ENCODE measurements around the gene DNAJB8.

The DNAJB8 gene

DNA sequence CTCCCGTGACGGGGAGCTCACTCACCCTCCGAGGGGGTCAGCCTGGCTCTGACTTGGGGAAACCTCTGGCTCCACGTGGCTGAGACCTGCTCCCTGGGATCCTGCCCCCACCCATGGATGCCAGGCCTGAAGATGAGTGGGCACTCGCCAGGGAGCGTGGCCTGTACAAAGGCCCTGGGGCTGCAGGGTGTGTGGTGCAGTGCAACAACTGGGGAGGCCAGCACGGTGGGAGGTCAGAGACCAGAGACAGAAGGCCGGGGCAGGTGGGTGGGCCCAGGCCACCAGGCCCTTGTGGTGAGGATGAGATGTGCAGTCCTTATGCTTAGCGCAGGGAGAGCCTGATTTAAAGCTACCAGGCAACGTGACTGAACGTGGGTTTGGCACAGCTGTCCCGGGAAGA lies 5.0 kb downstream of the DNAJB8 start:
- Histone ChIP-seq H2BK120ac (ENCODE audit: low read depth, low read length) (no peak overlapping the region), H4K91ac (ENCODE audit: low read depth, low read length, poor library complexity) (no peak overlapping the region), H3K18ac (ENCODE audit: low read length) (peak overlapping the region; percentile 13), H2AK5ac (ENCODE audit: low read depth, low read length) (peak overlapping the region; percentile 45), H3K14ac (ENCODE audit: low read length) (no peak overlapping the region), H4K8ac (ENCODE audit: low read depth, low read length) (no peak overlapping the region), H3K27ac (replicated peaks; ENCODE audit: low read length) (no peak overlapping the region), H2AFZ (ENCODE audit: low read length) (no peak overlapping the region), H2BK15ac (ENCODE audit: low read length) (no peak overlapping the region), H3K36me3 (replicated peaks in 1 of 2; ENCODE audit: control insufficient read depth in 2 of 2, insufficient read depth in 2 of 2, low read length in 2 of 2) (no peaks in the 10 kb centered on the region), H3K27me3 (ENCODE audit: control insufficient read depth in 3 of 3, insufficient read depth in 3 of 3, low read depth in 1 of 3, low read length in 3 of 3) (peaks cover 0 to 80% (median 0%) of the 10 kb centered on the region in 3 experiments), H3K79me1 (ENCODE audit: low read depth, low read length) (no peaks in the 10 kb centered on the region), H3K23ac (ENCODE audit: low read depth, low read length, poor library complexity) (no peak overlapping the region), H3K4ac (ENCODE audit: low read length) (no peak overlapping the region), H3K9me3 (replicated peaks in 1 of 2; ENCODE audit: control insufficient read depth in 2 of 2, insufficient read depth in 1 of 2, low read depth in 1 of 2, low read length in 2 of 2) (no peaks in the 10 kb centered on the region), H3K4me1 (ENCODE audit: control insufficient read depth in 2 of 2, insufficient read depth in 1 of 2, low read depth in 1 of 2, low read length in 2 of 2) (peaks cover 0 to 5% of the 10 kb centered on the region in 2 donors), H3K4me3 (ENCODE audit: low read length in 2 of 2) (no peak overlapping the region), H2BK12ac (ENCODE audit: low read length) (no peak overlapping the region), H3K9ac (ENCODE audit: low read depth, low read length, poor library complexity) (no peak overlapping the region), H2BK5ac (ENCODE audit: low read length) (no peak overlapping the region), H3K4me2 (ENCODE audit: insufficient read depth, low read length, poor library complexity, severe bottlenecking) (no peak overlapping the region)
- WGBS, 2 donors (ENCODE audit: extremely low coverage in 2 of 2, insufficient read length in 2 of 2, insufficient replicate concordance in 1 of 2): no CpG with 5 or more reads among the region's 12 CpGs
- DNase-seq (ENCODE audit: low spot score): no peak

- Histone ChIP-seq H2BK120ac (ENCODE audit: low read depth, low read length) (no peak overlapping the region), H2AFZ (ENCODE audit: low read length) (no peak overlapping the region), H3K9me3 (replicated peaks in 1 of 2; ENCODE audit: control insufficient read depth in 2 of 2, insufficient read depth in 1 of 2, low read depth in 1 of 2, low read length in 2 of 2) (peaks cover 0 to 2% of the 10 kb centered on the region in 2 donors), H3K23ac (ENCODE audit: low read depth, low read length, poor library complexity) (no peak overlapping the region), H2AK5ac (ENCODE audit: low read depth, low read length) (peak overlapping the region; percentile 95), H3K79me1 (ENCODE audit: low read depth, low read length) (no peaks in the 10 kb centered on the region), H2BK15ac (ENCODE audit: low read length) (peak overlapping the region; percentile 38), H3K4me2 (ENCODE audit: insufficient read depth, low read length, poor library complexity, severe bottlenecking) (no peak overlapping the region), H3K18ac (ENCODE audit: low read length) (peak overlapping the region; percentile 52), H3K4me3 (ENCODE audit: low read length in 2 of 2) (no peak overlapping the region), H4K8ac (ENCODE audit: low read depth, low read length) (no peak overlapping the region), H4K91ac (ENCODE audit: low read depth, low read length, poor library complexity) (no peak overlapping the region), H3K9ac (ENCODE audit: low read depth, low read length, poor library complexity) (no peak overlapping the region), H3K27me3 (ENCODE audit: control insufficient read depth in 3 of 3, insufficient read depth in 3 of 3, low read depth in 1 of 3, low read length in 3 of 3) (peaks cover 0 to 80% (median 0%) of the 10 kb centered on the region in 3 experiments), H2BK5ac (ENCODE audit: low read length) (peak overlapping the region; percentile 32), H2BK12ac (ENCODE audit: low read length) (no peak overlapping the region), H3K4me1 (ENCODE audit: control insufficient read depth in 2 of 2, insufficient read depth in 1 of 2, low read depth in 1 of 2, low read length in 2 of 2) (peaks cover 0 to 7% of the 10 kb centered on the region in 2 donors), H3K4ac (ENCODE audit: low read length) (no peak overlapping the region), H3K36me3 (replicated peaks in 1 of 2; ENCODE audit: control insufficient read depth in 2 of 2, insufficient read depth in 2 of 2, low read length in 2 of 2) (no peaks in the 10 kb centered on the region), H3K14ac (ENCODE audit: low read length) (peak overlapping the region; percentile 63), H3K27ac (replicated peaks; ENCODE audit: low read length) (no peak overlapping the region)
- DNase-seq (ENCODE audit: low spot score): no peak
- WGBS, 2 donors (ENCODE audit: extremely low coverage in 2 of 2, insufficient read length in 2 of 2, insufficient replicate concordance in 1 of 2): no CpG with 5 or more reads among the region's 9 CpGs
Observed at GRCh38 chr3:128459461-128459820, 7.2 kb downstream of the DNAJB8 start.

DNA sequence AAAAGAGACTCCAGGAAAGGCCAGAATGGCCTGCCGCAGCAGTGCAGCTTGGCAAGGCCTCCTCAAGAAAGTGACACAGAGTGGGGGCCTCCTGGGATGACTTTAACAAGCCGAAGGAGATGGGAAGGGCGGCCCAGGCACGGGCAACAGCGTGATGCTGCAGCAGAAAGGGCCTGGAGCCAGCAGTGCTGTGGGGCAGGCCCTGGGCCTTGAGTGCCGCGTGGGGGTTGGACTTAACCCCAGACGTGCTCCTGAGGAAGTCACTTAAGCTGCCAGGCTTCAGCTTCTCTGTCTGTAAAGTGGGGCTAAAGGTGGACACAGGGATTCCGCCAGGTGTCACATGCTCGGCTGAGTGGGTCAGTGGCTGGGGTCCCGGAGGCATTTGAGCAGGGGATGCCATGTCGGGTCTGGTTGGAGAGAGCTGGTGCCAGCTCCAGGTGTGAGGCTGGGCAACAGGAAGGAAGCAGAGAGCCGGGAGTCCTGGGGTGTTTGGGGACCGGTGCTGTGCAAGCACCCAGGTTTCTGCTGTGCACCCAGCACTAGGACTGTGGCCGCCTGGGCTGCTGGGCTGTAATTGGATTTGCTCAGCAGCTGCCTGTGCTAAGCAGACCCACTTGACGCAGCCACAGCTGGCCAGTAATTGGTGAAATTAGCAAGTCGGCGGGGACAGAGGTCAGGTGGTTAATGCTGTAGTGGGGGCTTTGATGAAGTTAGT lies 7.8 kb downstream of the DNAJB8 start:
- Histone ChIP-seq H3K27ac (replicated peaks; ENCODE audit: low read length) (no peak overlapping the region), H3K4me2 (ENCODE audit: insufficient read depth, low read length, poor library complexity, severe bottlenecking) (no peak overlapping the region), H2BK5ac (ENCODE audit: low read length) (peak overlapping the region; percentile 32), H3K4me3 (ENCODE audit: low read length in 2 of 2) (no peak overlapping the region), H3K23ac (ENCODE audit: low read depth, low read length, poor library complexity) (peak overlapping the region; percentile 86), H3K14ac (ENCODE audit: low read length) (peak overlapping the region; percentile 9), H2BK15ac (ENCODE audit: low read length) (peak overlapping the region; percentile 79), H3K36me3 (replicated peaks in 1 of 2; ENCODE audit: control insufficient read depth in 2 of 2, insufficient read depth in 2 of 2, low read length in 2 of 2) (no peaks in the 10 kb centered on the region), H4K91ac (ENCODE audit: low read depth, low read length, poor library complexity) (no peak overlapping the region), H3K27me3 (ENCODE audit: control insufficient read depth in 3 of 3, insufficient read depth in 3 of 3, low read depth in 1 of 3, low read length in 3 of 3) (peaks cover 0 to 81% (median 0%) of the 10 kb centered on the region in 3 experiments), H3K79me1 (ENCODE audit: low read depth, low read length) (no peaks in the 10 kb centered on the region), H3K4me1 (ENCODE audit: control insufficient read depth in 2 of 2, insufficient read depth in 1 of 2, low read depth in 1 of 2, low read length in 2 of 2) (peaks cover 0 to 7% of the 10 kb centered on the region in 2 donors), H3K9ac (ENCODE audit: low read depth, low read length, poor library complexity) (no peak overlapping the region), H2AFZ (ENCODE audit: low read length) (no peak overlapping the region), H3K4ac (ENCODE audit: low read length) (no peak overlapping the region), H2BK120ac (ENCODE audit: low read depth, low read length) (no peak overlapping the region), H4K8ac (ENCODE audit: low read depth, low read length) (peak overlapping the region; percentile 56), H3K18ac (ENCODE audit: low read length) (peak overlapping the region; percentile 66), H2AK5ac (ENCODE audit: low read depth, low read length) (peak overlapping the region; percentile 95), H2BK12ac (ENCODE audit: low read length) (peak overlapping the region; percentile 79), H3K9me3 (replicated peaks in 1 of 2; ENCODE audit: control insufficient read depth in 2 of 2, insufficient read depth in 1 of 2, low read depth in 1 of 2, low read length in 2 of 2) (peaks cover 0 to 2% of the 10 kb centered on the region in 2 donors)
- whole genome bisulfite sequencing, 2 donors (ENCODE audit: extremely low coverage in 2 of 2, insufficient read length in 2 of 2, insufficient replicate concordance in 1 of 2): no CpG with 5 or more reads among the region's 18 CpGs
- DNase-seq (ENCODE audit: low spot score): no peak

- H3K27ac ChIP-seq (replicated peaks; ENCODE audit: low read length): no peak overlapping the region
- peak overlapping the region; percentile 46 for H2BK12ac ChIP-seq (ENCODE audit: low read length)
- H3K79me1 ChIP-seq (ENCODE audit: low read depth, low read length): no peaks in the 10 kb centered on the region
- no peak overlapping the region for H3K23ac ChIP-seq (ENCODE audit: low read depth, low read length, poor library complexity)
- H3K9ac ChIP-seq (ENCODE audit: low read depth, low read length, poor library complexity): peak overlapping the region; percentile 36
- no peak overlapping the region for H4K91ac ChIP-seq (ENCODE audit: low read depth, low read length, poor library complexity)
- H3K36me3 ChIP-seq (replicated peaks in 1 of 2; ENCODE audit: control insufficient read depth in 2 of 2, insufficient read depth in 2 of 2, low read length in 2 of 2): no peaks in the 10 kb centered on the region
- H3K4me3 ChIP-seq (ENCODE audit: low read length in 2 of 2): no peak overlapping the region
- WGBS, 2 donors (ENCODE audit: extremely low coverage in 2 of 2, insufficient read length in 2 of 2, insufficient replicate concordance in 1 of 2): no CpG with 5 or more reads among the region's 12 CpGs
- H3K27me3 ChIP-seq (ENCODE audit: control insufficient read depth in 3 of 3, insufficient read depth in 3 of 3, low read depth in 1 of 3, low read length in 3 of 3): peaks cover 0 to 83% (median 0%) of the 10 kb centered on the region in 3 experiments
- peak overlapping the region; percentile 92 for H3K18ac ChIP-seq (ENCODE audit: low read length)
- H3K9me3 ChIP-seq (replicated peaks in 1 of 2; ENCODE audit: control insufficient read depth in 2 of 2, insufficient read depth in 1 of 2, low read depth in 1 of 2, low read length in 2 of 2): peaks cover 0 to 2% of the 10 kb centered on the region in 2 donors
- peak overlapping the region; percentile 10 for H3K14ac ChIP-seq (ENCODE audit: low read length)
- no peak overlapping the region for H3K4ac ChIP-seq (ENCODE audit: low read length)
- peak overlapping the region; percentile 95 for H2AK5ac ChIP-seq (ENCODE audit: low read depth, low read length)
- peaks cover 0 to 7% of the 10 kb centered on the region in 2 donors for H3K4me1 ChIP-seq (ENCODE audit: control insufficient read depth in 2 of 2, insufficient read depth in 1 of 2, low read depth in 1 of 2, low read length in 2 of 2)
- H2BK120ac ChIP-seq (ENCODE audit: low read depth, low read length): no peak overlapping the region
- H2BK15ac ChIP-seq (ENCODE audit: low read length): peak overlapping the region; percentile 79
- no peak overlapping the region for H2AFZ ChIP-seq (ENCODE audit: low read length)
- H4K8ac ChIP-seq (ENCODE audit: low read depth, low read length): peak overlapping the region; percentile 55
- DNase-seq (ENCODE audit: low spot score): no peak
- H3K4me2 ChIP-seq (ENCODE audit: insufficient read depth, low read length, poor library complexity, severe bottlenecking): no peak overlapping the region
- peak overlapping the region; percentile 26 for H2BK5ac ChIP-seq (ENCODE audit: low read length)
Observed at GRCh38 chr3:128457937-128458336, 8.8 kb downstream of the DNAJB8 start.
